ENCODE data around the gene SLC35B4.
"Not testable (repeated sequence)": the region's sequence is repeated elsewhere in the genome, so short reads cannot be mapped to it uniquely, and the experiment has no call there.

The SLC35B4 gene

GRCh38 chr7:134298902-134299683 lies 17.6 kb downstream of the SLC35B4 start:
- H3K36me3 ChIP-seq (ENCODE audit: low read length) = peaks cover 7% of the 10 kb centered on the region; the same call in 1 of the 2 replicates
- no peak overlapping the region for H3K4me2 ChIP-seq (ENCODE audit: low read depth, low read length, poor library complexity, severe bottlenecking)
- H3K9me2 ChIP-seq (replicated peaks; ENCODE audit: insufficient read depth, low read length) = no peaks in the 10 kb centered on the region
- H3K4me3 ChIP-seq (ENCODE audit: insufficient read depth, low read length, poor library complexity, severe bottlenecking) = no peak overlapping the region
- no peaks in the 10 kb centered on the region for H3K27me3 ChIP-seq (ENCODE audit: low read length)
- no peaks in the 10 kb centered on the region for H3F3A ChIP-seq (ENCODE audit: insufficient read depth)
- no peak overlapping the region for H3K27ac ChIP-seq (ENCODE audit: low read depth, low read length)
- H4K20me1 ChIP-seq (ENCODE audit: low read depth, low read length) = no peaks in the 10 kb centered on the region
- no peaks in the 10 kb centered on the region for H3K79me2 ChIP-seq (ENCODE audit: insufficient read depth, low read length)
- no peaks in the 10 kb centered on the region for H3K9me3 ChIP-seq (ENCODE audit: insufficient read depth, low read length)
- H2AFZ ChIP-seq (ENCODE audit: low read depth, low read length, severe bottlenecking) = no peak overlapping the region
- no peak overlapping the region for H3K9ac ChIP-seq (ENCODE audit: low read length)
- TF ChIP-seq EZH2phosphoT487 (conservative IDR thresholded peaks at IDR 0.05; ENCODE audit: low read length) = no peak
- TF ChIP-seq, protein P1, sequence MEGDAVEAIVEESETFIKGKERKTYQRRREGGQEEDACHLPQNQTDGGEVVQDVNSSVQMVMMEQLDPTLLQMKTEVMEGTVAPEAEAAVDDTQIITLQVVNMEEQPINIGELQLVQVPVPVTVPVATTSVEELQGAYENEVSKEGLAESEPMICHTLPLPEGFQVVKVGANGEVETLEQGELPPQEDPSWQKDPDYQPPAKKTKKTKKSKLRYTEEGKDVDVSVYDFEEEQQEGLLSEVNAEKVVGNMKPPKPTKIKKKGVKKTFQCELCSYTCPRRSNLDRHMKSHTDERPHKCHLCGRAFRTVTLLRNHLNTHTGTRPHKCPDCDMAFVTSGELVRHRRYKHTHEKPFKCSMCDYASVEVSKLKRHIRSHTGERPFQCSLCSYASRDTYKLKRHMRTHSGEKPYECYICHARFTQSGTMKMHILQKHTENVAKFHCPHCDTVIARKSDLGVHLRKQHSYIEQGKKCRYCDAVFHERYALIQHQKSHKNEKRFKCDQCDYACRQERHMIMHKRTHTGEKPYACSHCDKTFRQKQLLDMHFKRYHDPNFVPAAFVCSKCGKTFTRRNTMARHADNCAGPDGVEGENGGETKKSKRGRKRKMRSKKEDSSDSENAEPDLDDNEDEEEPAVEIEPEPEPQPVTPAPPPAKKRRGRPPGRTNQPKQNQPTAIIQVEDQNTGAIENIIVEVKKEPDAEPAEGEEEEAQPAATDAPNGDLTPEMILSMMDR (IDR thresholded peaks at IDR 0.05; ENCODE audit: insufficient read depth, low read length, poor library complexity, severe bottlenecking) = no peak

DNA sequence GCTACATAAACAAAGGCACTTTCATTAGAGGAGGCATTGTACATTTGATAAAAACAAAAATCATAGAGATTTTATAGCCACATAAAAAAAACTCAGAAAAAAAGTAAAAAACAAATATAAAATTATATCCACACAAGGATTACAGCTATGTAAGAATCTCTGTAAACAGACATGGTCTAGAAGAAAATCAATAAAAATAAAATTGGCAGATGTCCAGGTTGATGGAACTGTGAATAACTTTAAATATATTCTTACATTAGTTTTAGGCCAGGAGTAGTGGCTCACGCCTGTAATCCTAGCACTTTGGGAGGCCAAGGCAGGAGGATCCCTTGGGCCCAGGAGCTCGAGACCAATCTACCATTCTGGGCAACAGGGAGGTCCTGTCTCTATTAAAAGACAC lies 19.2 kb downstream of the SLC35B4 start:
- Histone ChIP-seq H3K27me3 (ENCODE audit: low read length) (no peaks in the 10 kb centered on the region), H3K79me2 (ENCODE audit: insufficient read depth, low read length) (no peaks in the 10 kb centered on the region), H3K9ac (ENCODE audit: low read length) (no peak overlapping the region), H3K4me3 (ENCODE audit: insufficient read depth, low read length, poor library complexity, severe bottlenecking) (no peak overlapping the region), H3K27ac (ENCODE audit: low read depth, low read length) (no peak overlapping the region), H3F3A (ENCODE audit: insufficient read depth) (no peaks in the 10 kb centered on the region), H2AFZ (ENCODE audit: low read depth, low read length, severe bottlenecking) (no peak overlapping the region), H4K20me1 (ENCODE audit: low read depth, low read length) (no peaks in the 10 kb centered on the region), H3K36me3 (ENCODE audit: low read length) (peaks cover 7% of the 10 kb centered on the region; the same call in 1 of the 2 replicates), H3K4me2 (ENCODE audit: low read depth, low read length, poor library complexity, severe bottlenecking) (no peak overlapping the region), H3K9me2 (replicated peaks; ENCODE audit: insufficient read depth, low read length) (no peaks in the 10 kb centered on the region), H3K9me3 (ENCODE audit: insufficient read depth, low read length) (no peaks in the 10 kb centered on the region)
- no peak for TF ChIP-seq EZH2phosphoT487 (conservative IDR thresholded peaks at IDR 0.05; ENCODE audit: low read length)
- TF ChIP-seq, protein P1 (IDR thresholded peaks at IDR 0.05; ENCODE audit: insufficient read depth, low read length, poor library complexity, severe bottlenecking) = no peak

GRCh38 chr7:134295982-134296381 lies 20.7 kb downstream of the SLC35B4 start:
- H3K27ac ChIP-seq (ENCODE audit: low read depth, low read length); H3K4me3 ChIP-seq (ENCODE audit: insufficient read depth, low read length, poor library complexity, severe bottlenecking); H3K36me3 ChIP-seq (ENCODE audit: low read length); H3F3A ChIP-seq (ENCODE audit: insufficient read depth); H3K79me2 ChIP-seq (ENCODE audit: insufficient read depth, low read length); H3K9ac ChIP-seq (ENCODE audit: low read length); H3K9me3 ChIP-seq (ENCODE audit: insufficient read depth, low read length); H3K27me3 ChIP-seq (ENCODE audit: low read length); H3K4me2 ChIP-seq (ENCODE audit: low read depth, low read length, poor library complexity, severe bottlenecking); H3K9me2 ChIP-seq (replicated peaks; ENCODE audit: insufficient read depth, low read length); H4K20me1 ChIP-seq (ENCODE audit: low read depth, low read length); H2AFZ ChIP-seq (ENCODE audit: low read depth, low read length, severe bottlenecking): not testable (repeated sequence)

DNA sequence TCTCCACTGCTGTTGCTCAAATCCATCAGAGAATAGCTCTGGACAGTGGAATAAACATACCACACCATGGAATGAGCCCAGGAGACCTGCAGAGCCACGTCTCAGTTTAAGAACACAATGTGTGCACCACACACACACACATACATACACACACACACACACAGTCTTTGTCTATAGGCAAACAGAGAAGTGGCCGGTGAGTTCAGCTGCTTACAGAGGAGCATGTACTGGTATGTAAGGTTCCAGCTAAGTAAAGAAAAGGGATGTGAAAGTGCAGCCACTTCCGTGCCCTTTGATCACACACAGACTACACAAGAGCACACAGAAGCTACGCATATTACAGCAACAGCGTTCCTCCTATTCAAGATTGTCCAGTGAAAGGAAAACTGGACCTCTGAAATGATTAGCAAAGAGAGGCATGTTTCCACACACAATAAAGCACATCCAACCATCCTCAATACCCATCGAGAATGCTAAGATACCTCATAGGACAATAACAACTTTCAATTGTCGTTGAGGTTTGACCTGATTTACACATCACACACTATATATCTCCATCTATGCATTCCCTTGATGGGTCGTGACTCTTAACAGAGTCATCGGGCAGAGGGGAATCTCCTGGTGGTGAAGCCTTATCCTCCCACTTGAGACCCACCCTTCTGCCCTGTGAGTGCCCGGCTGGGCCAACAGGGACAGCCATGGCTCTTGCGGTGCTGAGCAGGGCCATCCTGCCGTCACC lies 23.6 kb downstream of the SLC35B4 start:
- Histone ChIP-seq H3K27ac (ENCODE audit: low read depth, low read length) (peak overlapping the region; percentile 51), H2AFZ (ENCODE audit: low read depth, low read length, severe bottlenecking) (peak overlapping the region; percentile 15), H3K9me3 (ENCODE audit: insufficient read depth, low read length) (no peaks in the 10 kb centered on the region), H3K4me2 (ENCODE audit: low read depth, low read length, poor library complexity, severe bottlenecking) (peak overlapping the region; percentile 48), H3K4me3 (ENCODE audit: insufficient read depth, low read length, poor library complexity, severe bottlenecking) (no peak overlapping the region), H4K20me1 (ENCODE audit: low read depth, low read length) (no peaks in the 10 kb centered on the region), H3K79me2 (ENCODE audit: insufficient read depth, low read length) (no peaks in the 10 kb centered on the region), H3K9ac (ENCODE audit: low read length) (peak overlapping the region; percentile 32), H3F3A (ENCODE audit: insufficient read depth) (no peaks in the 10 kb centered on the region), H3K36me3 (ENCODE audit: low read length) (no peaks in the 10 kb centered on the region), H3K9me2 (replicated peaks; ENCODE audit: insufficient read depth, low read length) (no peaks in the 10 kb centered on the region), H3K27me3 (ENCODE audit: low read length) (no peaks in the 10 kb centered on the region)
- no peak for TF ChIP-seq EZH2phosphoT487 (conservative IDR thresholded peaks at IDR 0.05; ENCODE audit: low read length)
- TF ChIP-seq, protein P1 (IDR thresholded peaks at IDR 0.05; ENCODE audit: insufficient read depth, low read length, poor library complexity, severe bottlenecking) = no peak
